ENCODE data around the gene MCOLN2.

- TF ChIP-seq POLR2AphosphoS5 (IDR thresholded peaks at IDR 0.05) (no peak), CTCF (IDR thresholded peaks at IDR 0.05) (no peak)
Observed at GRCh38 chr1:84997667-84998600, 1.0 kb upstream of the MCOLN2 start.

Data from prostate gland (tissue), 2 donors.